Left lung (tissue), 10 donors: ENCODE measurements around the gene CCNF. TPM values are rescaled to one million over a fixed set of nuclear protein-coding genes. Genes with fewer than 3 reads are reported as not detected.

ENCODE experiments used
- ATAC-seq: fragments of 200-7000 bp; cut with Tn5 transposase; one replicate; pipeline ENCODE4 v1.9.1; 2020; ENCODE audit warnings: moderate library complexity
- DNase-seq, 4 donors: peaks; one replicate each; pipeline ENCODE4 v3.0.0-alpha.2; 2013 to 2020
- H3K27ac ChIP-seq, 2 donors: fragments of 200-600 bp; sonication (generic) in 1 of 2; one replicate each; pipeline versions ENCODE4 v1.5.0 to v1.8.0; 2020 to 2021
- H3K27me3 ChIP-seq, 2 donors: fragments of 200-600 bp; sonication (generic) in 1 of 2; one replicate each; pipeline versions ENCODE4 v1.5.0 to v1.8.0; 2020 to 2021
- H3K36me3 ChIP-seq, 2 donors: fragments of 200-600 bp; sonication (generic) in 1 of 2; one replicate each; pipeline versions ENCODE4 v1.5.0 to v1.8.0; 2020 to 2021
- H3K4me1 ChIP-seq, 2 donors: fragments of 200-600 bp; one replicate each; pipeline ENCODE4 v1.8.0; 2021
- H3K4me3 ChIP-seq, 2 donors: fragments of 200-600 bp; sonication (generic) in 1 of 2; one replicate each; pipeline versions ENCODE4 v1.5.0 to v1.8.0; 2020 to 2021; ENCODE audit warnings: mild to moderate bottlenecking in 1 of 2
- H3K9me3 ChIP-seq, 2 donors: fragments of 200-600 bp; sonication (generic) in 1 of 2; one replicate each; pipeline versions ENCODE4 v1.5.0 to v1.8.0; 2020 to 2021
- CTCF ChIP-seq, 2 donors: fragments of 200-600 bp; sonication (generic) in 1 of 2; IDR thresholded peaks; one replicate each; pipeline versions ENCODE4 v1.5.0 to v1.8.0; 2021; ENCODE audit warnings: antibody characterized with exemption in 2 of 2
- intact Hi-C, 2 donors: fragments of 100-400 bp; cut with DNase I; formaldehyde crosslinking; loops; one replicate each; pipeline versions ENCODE4 v1.11.2 to v1.14.2; 2022
- polyA plus RNA-seq, 6 donors: library from polyadenylated mRNA; unstranded; fragments of 120-200 nt; gene quantifications; one replicate each; pipeline ENCODE4 v1.2.1, GENCODE V29; 2013; ENCODE audit not compliant: insufficient read length in 6 of 6
- total RNA-seq, 2 donors: library from RNA; stranded (reverse); fragmentation: NEBNext Ultra II Directional; extraction: Animal tissue kit (Norgen Biotek cat#: 25700); gene quantifications; one replicate each; pipeline ENCODE4 v1.2.1, GENCODE V29; 2021
- donor health status: DM: no; HTN: yes; CAD: no.
- donor health status: DM: no; HTN: no; CAD: no.

CCNF gene
- total and polyA plus RNA-seq, 8 donors, result 4.7 to 17.3 (median 9.7) TPM

DNA sequence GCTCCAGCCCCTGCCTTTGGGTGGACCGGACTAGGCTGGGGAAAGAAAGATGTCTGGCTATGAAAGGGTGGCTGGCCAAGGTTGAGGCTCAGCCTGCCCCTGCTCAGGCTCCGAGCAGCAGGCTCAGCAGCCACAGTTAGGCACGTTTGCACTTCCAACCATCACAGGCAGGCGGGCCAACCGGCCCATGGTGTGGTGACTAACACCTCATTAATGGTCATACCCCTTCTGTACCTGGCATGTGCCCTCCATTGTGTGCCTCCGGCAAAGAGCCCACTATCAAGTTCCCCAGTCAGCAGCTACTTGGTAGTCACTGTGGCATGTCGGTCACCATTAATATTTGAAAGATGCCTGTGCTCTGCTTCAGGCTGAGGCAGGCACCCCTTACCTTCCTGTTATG lies 52.4 kb downstream of the CCNF start:
- no peaks in the 10 kb centered on the region for H3K9me3 ChIP-seq
- H3K4me1 ChIP-seq, result peaks cover 33 to 68% of the 10 kb centered on the region in 2 donors
- DNase-seq (no peak), ATAC-seq (no peak)
- peak overlapping the region; percentile 4 to 44 for H3K27ac ChIP-seq
- no peak for TF ChIP-seq CTCF (IDR thresholded peaks at IDR 0.05)
- H3K36me3 ChIP-seq, result peaks cover 0 to 5% of the 10 kb centered on the region in 2 donors
- no peak overlapping the region for H3K4me3 ChIP-seq
- intact Hi-C loops, result no loop called here
- H3K27me3 ChIP-seq, result no peaks in the 10 kb centered on the region

DNA sequence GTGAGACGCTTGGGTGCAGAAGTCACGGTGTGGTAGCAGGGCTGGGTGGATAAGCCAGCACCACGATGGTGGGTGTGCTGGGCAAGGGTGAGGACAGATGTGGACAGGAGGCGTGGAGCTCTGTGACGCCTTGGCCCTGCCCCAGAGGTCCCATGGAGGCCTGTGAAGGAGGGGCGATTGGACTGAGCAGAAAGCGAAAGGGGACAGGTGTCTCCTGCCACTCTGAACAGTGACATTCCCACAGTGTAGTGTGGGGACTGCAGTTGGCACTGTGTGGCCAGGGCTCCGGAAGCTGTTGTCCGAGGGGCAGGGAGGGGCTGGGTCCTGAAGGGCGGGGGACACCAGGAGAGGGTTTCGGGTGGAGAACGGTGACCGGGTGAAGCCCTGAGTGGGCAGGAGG lies 53.0 kb downstream of the CCNF start:
- TF ChIP-seq CTCF (IDR thresholded peaks at IDR 0.05), result no peak
- ATAC-seq (no peak), DNase-seq (no peak)
- intact Hi-C loops, result no loop called here
- H3K27ac ChIP-seq, result no peak overlapping the region
- H3K27me3 ChIP-seq, result no peaks in the 10 kb centered on the region
- peaks cover 0 to 5% of the 10 kb centered on the region in 2 donors for H3K36me3 ChIP-seq
- no peaks in the 10 kb centered on the region for H3K9me3 ChIP-seq
- H3K4me1 ChIP-seq, result peaks cover 37 to 68% of the 10 kb centered on the region in 2 donors
- H3K4me3 ChIP-seq, result no peak overlapping the region

GRCh38 chr16:2482708-2483534 lies 53.7 kb downstream of the CCNF start:
- ATAC-seq, result peak; percentile 35
- Histone ChIP-seq H3K36me3 (peaks cover 0 to 5% of the 10 kb centered on the region in 2 donors), H3K9me3 (no peaks in the 10 kb centered on the region), H3K27me3 (no peaks in the 10 kb centered on the region), H3K4me1 (peaks cover 34 to 68% of the 10 kb centered on the region in 2 donors), H3K4me3 (no peak overlapping the region), H3K27ac (peak overlapping the region in 1 of 2 donors; percentile 45)
- peak in 1 of 4 donors; percentile 77 for DNase-seq
- intact Hi-C loops, result no loop called here
- no peak for TF ChIP-seq CTCF (IDR thresholded peaks at IDR 0.05)

DNA sequence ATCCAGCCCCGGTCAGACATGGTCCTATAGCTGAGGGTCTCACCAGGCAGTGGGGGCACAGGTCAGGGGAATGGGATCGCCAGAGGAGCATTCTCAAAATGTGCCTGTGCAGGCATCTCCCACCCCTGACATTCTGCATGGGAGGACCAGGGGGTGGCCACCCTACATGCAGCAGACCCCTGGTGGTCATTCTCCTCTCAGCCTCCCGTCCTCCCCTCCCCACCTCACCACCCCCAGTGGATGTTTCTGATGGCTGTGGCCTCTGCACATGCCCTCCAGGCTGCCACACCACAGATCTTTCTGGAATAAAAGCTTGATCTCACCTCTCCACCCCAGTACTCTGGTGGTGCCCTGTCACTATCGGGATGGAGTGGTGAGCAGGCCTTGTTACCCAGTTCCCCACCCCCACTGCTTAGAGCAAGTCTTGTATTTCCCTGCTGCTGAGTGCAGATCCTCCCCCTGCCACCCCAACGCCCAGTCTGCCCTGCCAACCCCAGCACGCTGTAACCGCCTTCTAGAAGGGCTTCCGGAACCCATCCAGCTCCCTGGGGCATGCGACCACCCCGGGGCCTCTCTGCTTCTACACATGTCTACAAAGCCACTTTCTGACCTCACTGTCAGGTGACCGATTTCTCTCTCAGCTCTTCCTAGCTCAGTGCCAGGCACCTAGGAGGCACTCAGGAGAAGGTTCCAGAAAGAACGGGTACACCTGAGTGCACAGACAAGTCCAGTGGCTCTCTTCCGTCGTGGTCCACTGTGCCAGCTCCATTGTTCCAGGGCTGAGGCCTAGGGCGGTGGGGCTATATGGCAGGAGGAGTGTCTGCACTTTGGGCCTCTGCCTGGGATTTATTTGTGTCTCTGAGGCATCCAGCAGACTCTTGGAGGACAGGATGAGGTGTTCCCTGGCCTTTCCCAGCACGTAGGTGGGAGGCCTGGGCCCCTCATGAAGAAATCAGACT lies 55.0 kb downstream of the CCNF start:
- Histone ChIP-seq H3K4me1 (peaks cover 29 to 73% of the 10 kb centered on the region in 2 donors), H3K27me3 (no peaks in the 10 kb centered on the region), H3K27ac (no peak overlapping the region), H3K4me3 (no peak overlapping the region), H3K36me3 (peaks cover 0 to 5% of the 10 kb centered on the region in 2 donors), H3K9me3 (no peaks in the 10 kb centered on the region)
- no peak for ATAC-seq
- no peak for DNase-seq
- intact Hi-C loops, result no loop called here
- no peak for TF ChIP-seq CTCF (IDR thresholded peaks at IDR 0.05)
